Heart left ventricle (tissue), 13 donors: Measurements from ENCODE around the gene EIF3A.

Experiments
- CTCF ChIP-seq, 12 donors: fragments of 200-600 bp; sonication (generic) in 4 of 12; IDR thresholded peaks; one replicate each; pipeline versions ENCODE4 v1.5.0 to v1.8.0; 2018 to 2022; ENCODE audit warnings: antibody characterized with exemption in 12 of 12, mild to moderate bottlenecking in 5 of 12
- POLR2A ChIP-seq, 2 donors: fragments of 450-650 bp; IDR thresholded peaks; one replicate each; pipeline ENCODE4 v1.6.1; 2017; ENCODE audit warnings: antibody characterized with exemption in 2 of 2, mild to moderate bottlenecking in 2 of 2, moderate library complexity in 2 of 2
- donor health status: ischemic (EF 13 %, LVEDD 7.1; RV severe dilation, severe dysfunction).
- donor health status: DM: no; HTN: yes; CAD: no.
- donor health status: DM: no; HTN: no; CAD: no.
- donor health status: ischemic (EF 25% LVEDD 6.9; RV normal size, moderate dysfunction).
- donor health status: ischemic (EF 25% LVEDD 5.7; RV mildly dilated, moderate dysfunction).
- donor health status: ischemic (EF 35%, LVEDD 5.7; RV mildly dilated, moderate dysfunction).
- donor health status: nonischemic (EF 11% LVEDD 7.7; RV severe dilation, severe dysfunction).
- donor health status: DM: yes; HTN: yes; CAD: no.
- donor health status: PGD.
- donor health status: ischemic (EF 29% LVEDD 5.4; RV normal size, mild dysfunction).
- donor health status: nonischemic (EF 23%, LVEDD 6.1; RV moderate dilation, normal function).

GRCh38 chr10:119113751-119114732, 33.4 kb upstream of the EIF3A start:
- no peak for TF ChIP-seq CTCF (IDR thresholded peaks at IDR 0.05)
- TF ChIP-seq POLR2A (IDR thresholded peaks at IDR 0.05): no peak
